HG03139 (cell line): ENCODE measurements around the gene PPARA.

Experiments
- ATAC-seq: cut with Tn5 transposase; IDR thresholded peaks from one replicate; pipeline ENCODE4 v1.9.1; 2021; ENCODE audit not compliant: unreplicated experiment

PPARA gene

DNA sequence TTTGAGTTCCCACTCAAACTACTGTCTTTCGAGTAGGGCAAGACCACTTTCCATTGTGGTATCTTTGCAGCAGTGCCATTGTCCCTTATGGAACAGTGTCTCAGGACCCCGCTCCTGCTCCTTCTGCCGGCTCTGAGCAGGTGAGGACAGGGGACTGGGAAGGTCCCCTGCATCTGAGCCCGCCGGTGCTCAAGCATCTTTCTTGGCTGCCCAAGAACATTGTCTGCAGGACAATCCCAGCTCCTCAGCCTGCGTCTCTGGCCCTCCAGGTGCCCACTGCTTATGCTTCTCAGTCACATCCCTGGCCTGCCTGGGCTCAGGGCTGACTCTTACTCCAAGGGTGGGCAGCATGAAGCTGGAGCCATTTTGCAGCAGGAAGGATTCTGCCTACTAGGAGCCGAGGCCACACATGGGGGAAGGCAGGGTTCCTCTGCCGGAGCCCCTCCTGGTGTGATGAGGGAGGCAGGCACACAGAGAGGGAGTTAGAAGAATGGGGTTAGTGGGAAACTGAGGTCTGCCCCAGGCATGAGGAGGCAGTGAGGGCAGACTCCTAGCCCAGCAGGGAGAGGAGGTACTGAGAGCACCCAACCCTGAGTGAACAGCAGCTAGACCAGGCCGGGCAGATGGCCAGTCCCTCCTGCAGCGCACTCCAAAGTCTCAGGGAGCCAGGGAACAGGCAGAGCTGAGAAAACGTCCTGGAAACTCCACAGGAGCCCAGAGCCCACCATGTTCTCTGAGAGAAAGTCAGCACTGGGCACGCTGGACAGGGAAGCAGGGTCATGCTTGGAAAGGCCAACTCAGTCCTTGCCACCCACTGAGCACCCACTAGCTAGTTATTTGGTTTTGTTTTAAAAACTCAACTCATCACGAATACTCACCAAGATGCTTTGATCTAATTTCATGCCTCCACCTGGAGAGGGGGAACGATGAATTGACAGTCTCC is 7.5 kb upstream of the PPARA start:
- ATAC-seq = no peak

DNA sequence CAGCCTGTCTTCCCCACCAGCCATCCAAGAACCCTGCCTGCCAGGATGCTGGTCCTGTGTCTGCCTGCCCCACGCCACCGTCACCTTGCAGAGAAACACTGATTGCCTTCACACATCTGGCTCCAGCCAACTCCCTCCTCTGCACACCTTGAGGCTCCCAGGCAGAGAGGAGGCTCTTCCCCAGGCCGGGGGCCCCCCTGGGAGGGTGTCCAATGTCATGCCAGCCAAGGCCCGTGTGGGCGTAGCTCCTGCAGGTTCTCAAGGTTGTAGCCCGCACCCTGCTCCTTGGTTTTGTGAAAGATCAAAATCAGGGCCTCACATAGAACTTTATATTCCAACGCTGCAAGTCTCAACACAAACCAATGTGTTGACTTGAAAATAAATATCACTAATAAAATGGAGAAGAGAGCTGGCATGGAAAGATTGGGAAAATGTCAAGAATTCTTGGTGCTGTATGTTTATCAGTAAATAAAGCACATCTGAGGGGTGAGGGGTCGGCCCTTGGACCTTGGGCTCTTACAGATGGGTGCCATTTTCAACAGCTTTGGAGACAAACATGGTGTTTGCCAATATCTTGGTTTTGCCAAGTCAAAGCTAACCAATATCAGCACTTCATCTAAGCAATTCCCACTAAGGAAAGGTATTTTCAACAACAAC is 6.7 kb upstream of the PPARA start:
- no peak for ATAC-seq

- ATAC-seq = no peak
Measured at GRCh38 chr22:46145361-46145851, 4.9 kb upstream of the PPARA start.

GRCh38 chr22:46145896-46146295 is 4.4 kb upstream of the PPARA start:
- no peak for ATAC-seq

DNA sequence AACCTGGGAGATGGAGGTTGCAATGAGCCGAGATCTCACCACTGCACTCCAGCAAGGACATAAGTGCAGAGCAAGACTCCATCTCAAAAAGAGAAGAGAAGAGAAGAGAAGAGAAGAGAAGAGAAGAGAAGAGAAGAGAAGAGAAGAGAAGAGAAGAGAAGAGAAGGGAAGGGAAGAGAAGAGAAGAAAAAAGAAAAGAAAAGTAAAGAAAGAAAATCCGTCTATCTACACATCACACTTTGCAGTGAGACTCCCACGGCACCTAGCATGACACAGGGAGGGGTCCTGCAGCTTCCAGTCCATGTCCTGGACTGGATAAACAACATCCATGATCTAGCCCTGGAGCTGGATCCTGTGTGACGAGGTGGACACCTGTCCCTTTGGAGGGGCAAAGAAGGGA is 4.0 kb upstream of the PPARA start:
- ATAC-seq = no peak

DNA sequence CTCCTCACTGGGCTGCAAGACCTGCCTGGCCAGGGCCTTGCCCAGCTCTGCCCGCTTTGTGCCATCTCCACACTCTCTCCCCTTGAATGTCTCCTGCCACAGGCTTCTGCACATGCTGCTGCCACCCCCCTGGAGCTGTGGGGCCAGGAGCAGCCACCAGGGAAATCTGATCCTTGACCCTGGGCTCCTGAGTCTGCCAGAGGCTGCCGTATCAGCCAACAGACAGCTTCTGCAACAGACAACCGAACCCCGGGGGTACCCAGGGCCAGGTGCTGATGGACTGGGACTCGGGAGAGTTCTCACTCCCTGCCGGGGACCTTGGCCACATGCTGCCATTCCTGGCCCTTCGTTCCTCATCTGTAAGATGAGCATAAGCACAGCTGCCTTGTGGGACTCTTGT is 3.3 kb upstream of the PPARA start:
- ATAC-seq = no peak

GRCh38 chr22:46147471-46148267 is 2.7 kb upstream of the PPARA start:
- ATAC-seq = no peak

DNA sequence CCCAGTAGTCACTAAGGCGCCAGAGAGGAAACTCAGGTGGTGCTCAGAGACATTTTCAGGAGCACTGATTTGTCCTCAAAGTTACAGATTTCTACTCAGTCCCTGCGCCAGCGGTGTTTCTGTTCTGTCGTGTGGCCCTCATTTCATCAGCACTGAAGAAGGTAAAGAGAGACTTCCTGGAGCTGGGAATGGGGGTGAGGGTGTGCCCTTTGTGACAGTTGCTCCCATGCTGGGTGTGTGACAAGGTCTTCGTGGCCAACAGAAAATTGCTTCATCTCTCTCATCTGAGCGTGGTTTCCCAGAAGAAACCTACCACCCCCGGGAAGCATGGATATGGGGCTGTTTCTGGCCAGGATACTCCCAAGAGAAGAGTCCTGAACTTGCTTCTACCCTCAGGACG is 2.0 kb upstream of the PPARA start:
- ATAC-seq = no peak

GRCh38 chr22:46148816-46149511 is 1.4 kb upstream of the PPARA start:
- no peak for ATAC-seq

- ATAC-seq = no peak
Measured at GRCh38 chr22:46149512-46150033, 753 bp upstream of the PPARA start.

GRCh38 chr22:46150655-46151477 is 540 bp downstream of the PPARA start:
- peak; percentile 23 for ATAC-seq

DNA sequence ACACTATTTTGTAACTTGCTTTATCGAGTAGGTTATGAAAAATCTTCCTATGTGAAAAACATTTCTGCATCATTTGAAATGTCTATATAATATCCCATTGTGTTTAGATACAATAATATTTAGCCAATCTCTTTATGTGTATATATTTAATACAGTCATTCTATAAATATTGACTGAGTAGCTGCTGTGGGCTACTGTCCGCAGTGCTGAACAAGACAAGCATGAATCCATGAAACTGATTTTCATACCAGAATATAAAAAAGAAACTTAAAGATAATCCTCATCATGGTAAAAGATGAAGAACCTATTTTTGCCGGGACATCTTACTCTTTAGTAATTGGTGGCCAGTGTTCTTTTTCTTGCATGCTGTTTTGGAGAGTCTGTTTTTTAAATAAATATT is 3.6 kb downstream of the PPARA start:
- ATAC-seq = no peak

GRCh38 chr22:46156031-46156430 is 5.7 kb downstream of the PPARA start:
- ATAC-seq = no peak

- no peak for ATAC-seq
Measured at GRCh38 chr22:46158283-46158682, 8.0 kb downstream of the PPARA start.

GRCh38 chr22:46159212-46159611 is 8.9 kb downstream of the PPARA start:
- ATAC-seq = no peak

DNA sequence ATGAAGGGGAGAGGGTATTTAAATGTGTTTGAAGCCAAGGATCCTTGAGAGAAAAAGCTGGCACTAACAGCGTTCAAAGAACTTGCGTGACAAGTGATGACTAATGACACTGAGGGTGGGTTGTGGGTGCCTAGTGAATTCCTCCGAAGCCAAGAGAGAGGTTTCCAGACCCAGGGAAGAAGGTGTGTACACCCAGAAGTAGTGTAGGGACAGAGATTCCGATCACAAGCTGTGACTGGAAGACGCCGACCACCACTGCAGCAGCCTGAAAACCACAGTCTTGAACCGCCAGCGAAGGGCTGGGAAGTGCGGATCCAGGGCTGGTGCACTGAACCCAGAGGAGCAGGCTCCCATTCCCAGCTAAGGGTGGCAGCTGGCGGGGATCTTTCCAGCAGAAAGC is 9.5 kb downstream of the PPARA start:
- ATAC-seq = no peak

GRCh38 chr22:46162285-46162684 is 12.0 kb downstream of the PPARA start:
- ATAC-seq = no peak

- no peak for ATAC-seq
Measured at GRCh38 chr22:46162771-46163556, 12.6 kb downstream of the PPARA start.

- ATAC-seq = no peak
Measured at GRCh38 chr22:46163557-46163888, 13.2 kb downstream of the PPARA start.
